OCI-LY3 (cell line): ENCODE results near the gene GAB2.

ENCODE experiments used
- EZH2phosphoT487 ChIP-seq: fragments of 200-600 bp; shearing (Covaris generic); IDR thresholded peaks from 2 replicates; pipeline ENCODE4 v1.6.1; 2018; ENCODE audit warnings: antibody characterized with exemption, mixed run types, low read depth
- TF ChIP-seq, protein P1 (sequence below): fragments of 200-600, 300-600 bp; sonication (generic); IDR thresholded peaks from 2 replicates; pipeline ENCODE4 v1.5.1; 2014; ENCODE audit warnings: antibody characterized with exemption, low read length, low read depth

DNA sequence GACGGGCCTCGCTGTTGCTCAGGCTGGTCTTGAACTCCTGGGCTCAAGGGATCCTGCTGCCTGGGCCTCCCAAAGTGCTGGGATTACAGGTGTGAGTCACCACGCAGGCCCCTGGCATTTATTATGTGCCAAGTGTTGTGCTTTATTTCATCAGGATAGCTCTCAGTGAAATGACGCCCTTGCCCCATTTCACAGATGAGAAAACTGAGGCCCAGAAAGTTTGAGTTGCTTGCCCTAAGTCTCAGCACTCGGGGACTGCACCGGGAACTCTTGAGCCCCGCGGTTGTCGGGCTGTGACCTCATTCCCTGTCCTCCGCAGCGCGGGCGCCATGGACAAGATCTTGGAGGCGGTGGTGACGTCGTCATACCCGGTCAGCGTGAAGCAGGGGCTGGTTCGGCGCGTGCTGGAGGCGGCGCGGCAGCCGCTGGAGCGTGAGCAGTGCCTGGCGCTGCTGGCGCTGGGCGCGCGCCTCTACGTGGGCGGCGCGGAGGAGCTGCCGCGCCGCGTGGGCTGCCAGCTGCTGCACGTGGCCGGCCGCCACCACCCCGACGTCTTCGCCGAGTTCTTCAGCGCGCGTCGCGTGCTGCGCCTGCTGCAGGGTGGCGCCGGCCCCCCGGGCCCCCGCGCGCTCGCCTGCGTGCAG lies 221.6 kb downstream of the GAB2 start:
- TF ChIP-seq, protein P1, sequence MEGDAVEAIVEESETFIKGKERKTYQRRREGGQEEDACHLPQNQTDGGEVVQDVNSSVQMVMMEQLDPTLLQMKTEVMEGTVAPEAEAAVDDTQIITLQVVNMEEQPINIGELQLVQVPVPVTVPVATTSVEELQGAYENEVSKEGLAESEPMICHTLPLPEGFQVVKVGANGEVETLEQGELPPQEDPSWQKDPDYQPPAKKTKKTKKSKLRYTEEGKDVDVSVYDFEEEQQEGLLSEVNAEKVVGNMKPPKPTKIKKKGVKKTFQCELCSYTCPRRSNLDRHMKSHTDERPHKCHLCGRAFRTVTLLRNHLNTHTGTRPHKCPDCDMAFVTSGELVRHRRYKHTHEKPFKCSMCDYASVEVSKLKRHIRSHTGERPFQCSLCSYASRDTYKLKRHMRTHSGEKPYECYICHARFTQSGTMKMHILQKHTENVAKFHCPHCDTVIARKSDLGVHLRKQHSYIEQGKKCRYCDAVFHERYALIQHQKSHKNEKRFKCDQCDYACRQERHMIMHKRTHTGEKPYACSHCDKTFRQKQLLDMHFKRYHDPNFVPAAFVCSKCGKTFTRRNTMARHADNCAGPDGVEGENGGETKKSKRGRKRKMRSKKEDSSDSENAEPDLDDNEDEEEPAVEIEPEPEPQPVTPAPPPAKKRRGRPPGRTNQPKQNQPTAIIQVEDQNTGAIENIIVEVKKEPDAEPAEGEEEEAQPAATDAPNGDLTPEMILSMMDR = no peak
- TF ChIP-seq EZH2phosphoT487 = no peak
